Activated naive CD8-positive, alpha-beta T cell (primary cell): Measurements from ENCODE around the gene ZNF280D.
"Not testable (repeated sequence)": the region's sequence is repeated elsewhere in the genome, so short reads cannot be mapped to it uniquely, and the experiment has no call there.

Experiments
- H3K27ac Mint-ChIP-seq: one replicate; pipeline ENCODE4 v1.8.0; 2021; ENCODE audit warnings: mixed read lengths
- H3K27me3 Mint-ChIP-seq: one replicate; pipeline ENCODE4 v1.8.0; 2021; ENCODE audit warnings: mixed read lengths
- H3K36me3 Mint-ChIP-seq: one replicate; pipeline ENCODE4 v1.8.0; 2021; ENCODE audit warnings: mixed read lengths
- H3K4me1 Mint-ChIP-seq: one replicate; pipeline ENCODE4 v1.8.0; 2021; ENCODE audit warnings: low read depth, mixed read lengths
- H3K4me3 Mint-ChIP-seq: one replicate; pipeline ENCODE4 v1.8.0; 2021; ENCODE audit warnings: mild to moderate bottlenecking, mixed read lengths
- H3K9me3 Mint-ChIP-seq: one replicate; pipeline ENCODE4 v1.8.0; 2021; ENCODE audit warnings: low read depth, mixed read lengths

The ZNF280D gene

DNA sequence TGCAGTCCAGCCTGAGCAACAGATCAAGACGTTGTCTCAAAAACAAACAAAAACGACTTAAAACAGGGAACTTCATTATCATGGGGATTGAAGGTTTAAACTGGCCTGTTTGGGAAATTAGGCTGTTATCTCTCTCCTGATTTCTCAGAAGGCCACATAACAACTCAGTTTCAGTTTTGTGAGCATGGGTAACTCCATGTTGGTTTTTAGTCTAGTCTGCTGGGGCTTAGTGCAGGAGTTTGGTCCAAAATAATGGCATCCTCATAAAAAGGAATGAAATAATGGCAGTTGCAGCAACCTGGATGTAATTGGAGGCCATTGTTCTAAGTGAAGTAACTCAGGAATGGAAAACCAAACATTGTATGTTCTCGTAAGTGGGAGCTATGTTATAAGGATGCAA, 2.3 kb upstream of the ZNF280D start:
- Mint-ChIP-seq H3K27ac (no peak overlapping the region), H3K9me3 (no peaks in the 10 kb centered on the region), H3K4me3 (no peak overlapping the region), H3K36me3 (no peaks in the 10 kb centered on the region), H3K4me1 (peaks cover 21% of the 10 kb centered on the region), H3K27me3 (no peaks in the 10 kb centered on the region)

DNA sequence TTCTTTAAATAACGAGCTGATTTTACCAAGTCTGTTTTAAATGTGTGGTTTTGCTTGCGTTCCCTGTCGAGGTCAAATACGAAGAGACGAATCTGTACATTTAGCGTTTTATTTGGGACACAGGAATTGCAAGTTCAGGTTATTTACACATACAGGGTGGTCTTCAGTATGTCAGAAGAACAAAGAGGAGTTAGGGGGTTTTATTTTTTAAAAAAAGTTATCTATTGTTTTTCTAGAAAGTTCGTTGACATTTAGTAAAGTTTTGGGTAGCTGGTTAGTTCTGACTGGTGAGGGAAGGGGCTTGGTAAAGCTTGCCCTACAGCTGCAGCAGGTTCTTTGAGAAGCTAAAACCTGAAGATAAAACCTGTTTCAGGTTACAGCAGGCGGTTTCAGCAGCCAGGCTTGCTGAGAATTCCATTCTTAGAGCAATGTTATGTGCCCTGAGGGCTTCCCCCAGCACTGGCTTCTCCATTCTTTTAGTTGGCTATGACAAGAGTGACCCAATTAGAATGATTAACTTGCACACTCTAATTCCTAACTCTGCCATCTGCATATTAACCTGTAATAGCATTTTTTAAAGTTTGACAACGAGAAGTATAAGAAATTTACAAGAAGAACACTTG, 815 bp upstream of the ZNF280D start:
- Mint-ChIP-seq H3K4me3 (peak overlapping the region; percentile 65), H3K36me3 (peaks cover 4% of the 10 kb centered on the region), H3K27ac (peak overlapping the region; percentile 47), H3K4me1 (peaks cover 32% of the 10 kb centered on the region), H3K9me3 (no peaks in the 10 kb centered on the region), H3K27me3 (no peaks in the 10 kb centered on the region)

DNA sequence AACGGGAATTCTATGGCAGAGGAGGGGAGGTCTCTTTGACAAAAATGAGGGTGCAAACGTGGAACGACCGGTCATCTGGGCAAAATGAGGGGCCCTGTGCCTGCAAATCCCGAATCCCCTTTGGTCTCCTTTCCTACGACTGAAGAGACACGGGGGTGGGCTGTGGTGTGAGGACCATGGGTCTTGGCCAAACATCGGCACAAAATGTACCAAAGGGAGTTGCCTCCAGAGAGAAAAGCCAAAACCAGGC, 498 bp downstream of the ZNF280D start:
- Mint-ChIP-seq H3K36me3 (peaks cover 4% of the 10 kb centered on the region), H3K9me3 (no peaks in the 10 kb centered on the region), H3K4me1 (peaks cover 36% of the 10 kb centered on the region), H3K27ac (peak overlapping the region; percentile 96), H3K27me3 (no peaks in the 10 kb centered on the region), H3K4me3 (peak overlapping the region; percentile 92)

DNA sequence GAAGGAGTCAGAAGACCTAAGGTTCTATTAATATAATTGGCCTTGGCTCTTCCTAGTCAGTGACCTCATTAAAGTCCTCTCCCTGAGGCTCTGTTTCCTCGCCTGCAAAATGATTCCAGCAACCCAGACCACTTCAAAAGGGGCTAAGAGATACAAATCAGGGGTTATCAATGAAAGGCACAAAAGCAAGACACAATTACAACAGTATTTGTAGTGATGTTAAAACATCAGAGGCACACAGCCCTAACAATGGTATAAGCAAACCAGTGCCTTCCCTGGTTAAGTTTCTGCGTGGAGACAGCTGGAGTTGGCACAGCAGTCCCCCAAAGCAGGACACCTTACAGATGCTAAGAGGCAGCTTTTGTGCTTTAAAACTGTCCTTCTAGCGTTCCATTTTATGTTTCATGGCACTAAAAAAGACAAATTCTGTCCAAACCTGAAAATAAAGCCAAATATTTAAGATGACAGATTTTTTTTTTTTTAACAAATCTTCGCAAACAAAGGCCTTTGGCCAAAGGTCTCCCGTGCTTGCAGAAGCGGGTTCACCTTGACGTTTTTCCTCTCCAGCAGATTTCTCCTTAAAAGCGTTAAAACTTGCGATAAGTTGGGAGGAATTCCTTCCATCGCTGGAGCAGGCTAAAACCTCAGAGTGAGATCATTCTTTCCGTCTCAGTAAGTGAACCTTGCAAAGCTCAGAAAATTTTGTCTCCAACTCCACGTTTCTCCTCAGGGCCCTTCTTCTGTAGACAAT, 999 bp downstream of the ZNF280D start:
- Mint-ChIP-seq H3K4me3 (peak overlapping the region; percentile 92), H3K36me3 (peaks cover 8% of the 10 kb centered on the region), H3K4me1 (peaks cover 36% of the 10 kb centered on the region), H3K27ac (peak overlapping the region; percentile 96), H3K27me3 (no peaks in the 10 kb centered on the region), H3K9me3 (no peaks in the 10 kb centered on the region)

DNA sequence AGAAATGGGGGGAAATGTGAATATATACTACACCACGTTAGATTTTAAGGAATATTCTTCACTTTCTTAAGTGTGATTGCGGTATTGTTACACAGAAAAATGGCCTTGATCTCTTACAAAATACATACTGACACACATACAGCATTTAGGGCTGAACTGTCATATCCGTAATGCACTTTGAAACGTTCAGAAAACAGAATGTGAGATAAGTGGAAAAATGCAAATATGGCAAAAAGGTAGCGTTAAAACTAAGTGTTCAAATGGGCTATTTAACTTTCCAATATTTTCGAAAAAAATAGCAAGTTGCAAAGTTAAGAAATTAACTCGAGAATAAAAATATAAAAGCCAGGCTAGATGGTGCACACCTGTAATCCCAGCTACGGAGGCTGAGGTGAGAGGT, 1.8 kb downstream of the ZNF280D start:
- no peaks in the 10 kb centered on the region for H3K9me3 Mint-ChIP-seq
- H3K27ac Mint-ChIP-seq, result no peak overlapping the region
- H3K4me1 Mint-ChIP-seq, result peaks cover 41% of the 10 kb centered on the region
- peaks cover 11% of the 10 kb centered on the region for H3K36me3 Mint-ChIP-seq
- H3K4me3 Mint-ChIP-seq, result peak overlapping the region; percentile 92
- H3K27me3 Mint-ChIP-seq, result no peaks in the 10 kb centered on the region

DNA sequence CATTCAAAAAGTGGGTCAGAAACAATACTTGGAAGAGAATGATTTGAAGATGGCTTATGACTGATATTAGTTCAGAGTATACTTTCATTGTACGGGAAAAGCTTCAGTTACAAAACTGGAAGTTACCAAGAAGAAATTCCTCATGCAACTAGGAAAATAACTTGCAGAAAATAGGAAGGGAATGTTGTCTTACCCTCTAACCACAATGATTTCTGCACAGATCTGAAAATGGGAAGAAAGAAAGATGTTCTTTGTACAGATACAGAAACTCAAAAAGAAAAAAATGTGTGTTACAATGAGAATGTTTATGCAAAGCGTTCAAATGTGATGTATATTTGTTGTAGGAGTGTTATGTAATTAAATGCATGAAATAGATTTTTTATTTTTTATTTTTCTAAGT, 3.7 kb downstream of the ZNF280D start:
- Mint-ChIP-seq H3K27me3 (no peaks in the 10 kb centered on the region), H3K36me3 (peaks cover 11% of the 10 kb centered on the region), H3K4me3 (peak overlapping the region; percentile 21), H3K27ac (no peak overlapping the region), H3K9me3 (no peaks in the 10 kb centered on the region), H3K4me1 (peaks cover 59% of the 10 kb centered on the region)

DNA sequence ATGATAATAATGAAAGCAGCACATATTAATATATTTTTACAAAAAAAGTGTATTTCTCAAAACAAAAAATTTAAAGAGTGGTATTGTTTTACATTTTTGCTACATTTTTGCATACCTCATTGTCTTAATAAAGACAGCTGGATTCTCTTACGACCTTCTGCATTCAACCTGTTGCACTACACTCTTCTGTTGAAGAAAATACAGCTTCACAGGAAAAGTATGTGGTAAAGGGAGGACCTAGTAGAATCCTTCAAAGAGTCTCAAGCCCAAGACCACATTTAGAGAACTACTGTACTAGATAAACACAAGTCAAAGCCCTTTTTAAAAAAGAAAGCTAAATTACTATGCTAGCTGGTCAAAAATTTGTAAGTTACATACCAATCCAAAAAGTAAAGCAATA, 7.9 kb downstream of the ZNF280D start:
- peaks cover 61% of the 10 kb centered on the region for H3K4me1 Mint-ChIP-seq
- H3K9me3 Mint-ChIP-seq, result peaks cover 6% of the 10 kb centered on the region
- peaks cover 20% of the 10 kb centered on the region for H3K36me3 Mint-ChIP-seq
- peak overlapping the region; percentile 0 for H3K4me3 Mint-ChIP-seq
- no peaks in the 10 kb centered on the region for H3K27me3 Mint-ChIP-seq
- H3K27ac Mint-ChIP-seq, result peak overlapping the region; percentile 11

DNA sequence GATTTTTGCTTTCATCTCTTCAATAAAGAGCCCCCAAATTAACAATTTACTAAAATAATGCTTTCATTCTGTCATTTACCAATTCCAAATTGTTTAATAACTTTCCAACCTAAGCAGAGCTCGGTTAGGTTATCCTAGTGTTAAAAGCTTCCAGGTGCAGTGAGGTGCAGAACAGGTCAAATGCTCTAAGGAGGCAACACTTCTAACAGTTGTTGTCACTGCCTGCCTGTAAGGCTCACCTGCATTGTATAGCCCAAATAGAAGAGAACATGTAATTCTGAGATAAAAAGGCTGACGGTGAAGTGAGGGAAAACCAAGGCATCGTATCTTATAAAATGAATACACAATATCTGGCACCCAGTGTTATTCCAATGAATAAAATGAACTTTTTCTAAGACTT, 9.1 kb downstream of the ZNF280D start:
- peaks cover 62% of the 10 kb centered on the region for H3K4me1 Mint-ChIP-seq
- peaks cover 11% of the 10 kb centered on the region for H3K9me3 Mint-ChIP-seq
- H3K4me3 Mint-ChIP-seq, result no peak overlapping the region
- H3K27ac Mint-ChIP-seq, result no peak overlapping the region
- peaks cover 19% of the 10 kb centered on the region for H3K36me3 Mint-ChIP-seq
- H3K27me3 Mint-ChIP-seq, result no peaks in the 10 kb centered on the region

DNA sequence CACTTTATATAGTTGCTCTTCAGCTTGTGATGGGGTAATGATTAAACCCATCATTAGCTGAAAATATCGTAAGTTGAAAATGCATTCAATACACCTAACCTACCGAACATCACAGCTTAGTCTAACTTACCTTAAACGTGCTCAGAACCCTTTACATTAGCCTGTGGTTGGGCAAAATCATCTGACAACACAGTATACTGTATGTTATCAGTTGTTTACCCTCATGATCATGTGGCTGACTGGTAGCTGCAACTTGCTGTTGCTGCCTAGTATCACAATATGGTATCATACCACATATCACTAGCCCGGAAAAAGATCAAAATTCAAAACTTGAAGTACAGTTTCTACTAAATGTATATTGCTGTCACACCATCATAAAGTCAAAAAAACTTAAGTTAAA, 9.5 kb downstream of the ZNF280D start:
- Mint-ChIP-seq H3K9me3 (peaks cover 11% of the 10 kb centered on the region), H3K27ac (no peak overlapping the region), H3K4me3 (no peak overlapping the region), H3K4me1 (peaks cover 61% of the 10 kb centered on the region), H3K27me3 (no peaks in the 10 kb centered on the region), H3K36me3 (peaks cover 19% of the 10 kb centered on the region)

DNA sequence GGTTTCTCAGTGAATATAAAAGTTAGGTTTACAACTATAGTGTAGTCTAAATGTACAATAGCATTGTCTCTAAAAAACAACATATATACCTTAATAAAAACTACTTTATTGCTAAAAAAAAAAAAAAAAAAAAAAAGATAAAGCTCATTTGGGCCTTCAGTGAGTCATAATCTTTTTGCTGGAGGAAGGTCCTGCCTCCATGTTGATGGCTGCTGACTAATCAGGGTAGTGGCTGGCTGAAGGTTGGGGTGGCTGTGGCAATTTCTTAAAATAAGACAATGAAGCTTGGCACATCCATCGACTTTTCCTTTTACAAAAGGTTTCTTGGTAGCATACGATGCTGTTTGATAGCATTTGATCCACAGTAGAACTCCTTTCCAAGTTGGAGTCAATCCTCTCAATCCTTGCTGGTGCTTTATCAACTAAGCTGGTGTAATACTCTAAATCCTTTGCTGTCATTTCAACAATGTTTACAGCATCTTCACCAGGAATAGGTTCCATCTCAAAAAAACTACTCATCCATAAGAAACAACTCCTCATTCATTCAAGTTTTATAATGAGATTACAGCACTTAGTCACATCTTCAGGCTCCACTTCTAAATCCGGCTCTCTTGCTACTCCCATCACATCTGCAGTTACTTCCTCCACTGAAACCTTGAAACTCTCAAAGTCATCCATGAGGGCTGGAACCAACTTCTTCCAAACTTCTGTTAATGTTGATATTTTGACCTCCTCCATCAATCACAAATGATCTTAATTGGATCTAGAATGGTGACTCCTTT, 13.3 kb downstream of the ZNF280D start:
- Mint-ChIP-seq H3K27me3 (no peaks in the 10 kb centered on the region), H3K4me1 (peaks cover 63% of the 10 kb centered on the region), H3K9me3 (peaks cover 11% of the 10 kb centered on the region), H3K36me3 (peaks cover 17% of the 10 kb centered on the region), H3K27ac (no peak overlapping the region), H3K4me3 (no peak overlapping the region)

DNA sequence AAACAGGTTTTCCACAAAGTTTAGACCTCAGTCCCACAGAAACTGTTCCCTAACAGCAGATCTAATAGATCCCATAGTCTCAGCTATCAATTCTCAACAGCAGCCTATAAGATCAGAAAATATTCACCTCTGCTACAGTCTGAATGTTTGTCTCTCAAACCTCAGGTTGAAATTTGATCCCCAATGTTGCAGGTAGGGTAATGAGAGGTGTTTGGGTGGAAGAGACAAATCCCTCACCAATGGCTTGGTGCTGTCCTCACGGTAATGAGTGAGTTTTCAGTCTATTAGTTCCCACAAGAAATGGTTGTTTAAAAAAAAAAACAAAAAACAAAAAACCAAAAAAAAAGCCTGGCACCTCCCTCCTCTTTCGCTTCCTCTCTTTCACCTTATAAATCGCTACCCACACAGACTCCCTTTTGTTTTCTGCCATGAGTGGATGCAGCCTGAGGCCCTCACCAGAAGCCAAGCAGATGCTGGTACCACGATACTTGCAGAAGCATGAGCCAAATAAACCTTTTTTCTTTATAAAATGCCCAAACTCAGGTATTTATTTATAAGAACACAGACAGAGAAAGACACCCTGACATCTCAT, 14.2 kb downstream of the ZNF280D start:
- Mint-ChIP-seq H3K36me3 (peaks cover 17% of the 10 kb centered on the region), H3K4me3 (no peak overlapping the region), H3K27ac (no peak overlapping the region), H3K9me3 (peaks cover 11% of the 10 kb centered on the region), H3K4me1 (peaks cover 55% of the 10 kb centered on the region), H3K27me3 (no peaks in the 10 kb centered on the region)

DNA sequence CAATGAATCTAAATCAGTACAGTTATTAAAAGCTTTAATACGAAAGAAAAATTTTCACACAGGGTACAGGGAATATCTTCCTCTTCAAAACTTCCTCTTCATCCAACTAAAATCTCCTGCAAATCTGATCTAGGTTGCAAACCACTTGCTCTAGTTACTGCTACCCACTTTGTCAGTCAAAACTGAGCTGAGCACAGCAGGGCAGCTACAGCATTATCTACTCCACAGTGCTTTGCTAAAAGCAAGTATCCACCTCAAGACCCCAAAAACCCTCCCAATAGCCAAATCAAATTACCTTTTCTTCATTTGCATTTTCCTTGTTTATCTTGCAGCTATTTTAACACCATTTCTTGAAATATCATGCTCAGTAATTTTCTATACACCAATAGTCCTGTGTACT, 14.7 kb downstream of the ZNF280D start:
- H3K27me3 Mint-ChIP-seq, result no peaks in the 10 kb centered on the region
- peaks cover 11% of the 10 kb centered on the region for H3K9me3 Mint-ChIP-seq
- H3K27ac Mint-ChIP-seq, result no peak overlapping the region
- H3K4me3 Mint-ChIP-seq, result no peak overlapping the region
- peaks cover 49% of the 10 kb centered on the region for H3K4me1 Mint-ChIP-seq
- H3K36me3 Mint-ChIP-seq, result peaks cover 16% of the 10 kb centered on the region

DNA sequence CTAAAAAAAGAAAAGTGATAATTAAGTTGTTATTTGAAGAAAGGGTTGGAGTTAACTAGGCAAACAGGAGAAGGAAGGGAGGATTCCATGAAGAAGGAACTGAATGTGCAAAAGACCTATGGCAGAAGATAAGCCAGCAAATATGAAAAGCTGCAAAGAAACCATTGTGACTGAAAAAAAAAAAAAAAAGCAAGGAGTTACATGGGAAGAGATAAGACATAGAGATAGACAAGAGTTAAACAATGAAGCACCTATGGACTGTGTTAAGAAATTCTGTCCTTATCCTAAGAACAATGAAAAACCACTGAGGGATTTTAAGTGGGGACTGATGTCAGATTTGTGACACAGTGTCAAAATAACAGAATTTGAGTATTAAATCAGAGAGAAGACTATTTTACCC, 17.0 kb downstream of the ZNF280D start:
- Mint-ChIP-seq H3K27me3 (no peaks in the 10 kb centered on the region), H3K4me3 (no peak overlapping the region), H3K9me3 (peaks cover 8% of the 10 kb centered on the region), H3K4me1 (peaks cover 38% of the 10 kb centered on the region), H3K36me3 (peaks cover 9% of the 10 kb centered on the region), H3K27ac (no peak overlapping the region)

DNA sequence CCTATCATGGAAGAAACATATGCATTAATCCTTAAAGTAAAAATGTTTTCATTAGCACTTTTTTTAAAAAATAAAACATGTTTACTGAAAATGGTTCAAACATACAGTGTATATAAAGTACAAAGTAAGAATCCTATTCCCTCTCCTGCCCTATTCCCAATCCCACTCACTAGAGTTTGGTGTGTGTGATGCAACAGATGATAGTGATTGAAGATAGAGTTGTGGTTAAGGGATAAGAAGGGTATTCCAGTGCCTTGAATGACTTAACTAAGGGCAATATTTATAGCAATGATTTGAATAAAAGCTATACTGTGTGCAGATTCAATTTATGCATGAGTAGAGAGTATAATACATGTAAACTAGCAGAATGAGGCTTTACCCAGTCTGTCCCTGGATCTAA, 18.1 kb downstream of the ZNF280D start:
- no peak overlapping the region for H3K27ac Mint-ChIP-seq

DNA sequence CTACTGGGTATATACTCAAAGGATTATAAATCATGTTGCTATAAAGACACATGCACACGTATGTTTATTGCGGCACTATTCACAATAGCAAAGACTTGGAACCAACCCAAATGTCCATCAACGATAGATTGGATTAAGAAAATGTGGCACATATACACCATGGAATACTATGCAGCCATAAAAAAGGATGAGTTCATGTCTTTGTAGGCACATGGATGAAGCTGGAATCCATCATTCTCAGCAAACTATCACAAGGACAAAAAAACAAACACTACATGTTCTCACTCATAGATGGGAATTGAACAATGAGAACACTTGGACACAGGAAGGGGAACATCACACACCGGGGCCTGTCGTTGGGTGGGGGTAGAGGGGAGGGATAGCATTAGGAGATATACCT, 23.8 kb downstream of the ZNF280D start:
- H3K4me3 Mint-ChIP-seq, H3K27me3 Mint-ChIP-seq, H3K9me3 Mint-ChIP-seq, H3K27ac Mint-ChIP-seq, H3K36me3 Mint-ChIP-seq, H3K4me1 Mint-ChIP-seq: not testable (repeated sequence)

More for the DNA sequence above, 18.1 kb downstream of the ZNF280D start:
- Mint-ChIP-seq H3K4me3 (no peak overlapping the region), H3K9me3 (peaks cover 3% of the 10 kb centered on the region), H3K27me3 (no peaks in the 10 kb centered on the region), H3K36me3 (peaks cover 6% of the 10 kb centered on the region), H3K4me1 (peaks cover 32% of the 10 kb centered on the region)
